NCI-H524 treated with DMSO at 0.1 percent for 48 hours (cell line): Measurements from ENCODE around the gene FAM174C.

ENCODE experiments used
- DNase-seq: peaks from one replicate; lab custom pipeline; 2025; lab: John Stamatoyannopoulos, UW

FAM174C gene

DNA sequence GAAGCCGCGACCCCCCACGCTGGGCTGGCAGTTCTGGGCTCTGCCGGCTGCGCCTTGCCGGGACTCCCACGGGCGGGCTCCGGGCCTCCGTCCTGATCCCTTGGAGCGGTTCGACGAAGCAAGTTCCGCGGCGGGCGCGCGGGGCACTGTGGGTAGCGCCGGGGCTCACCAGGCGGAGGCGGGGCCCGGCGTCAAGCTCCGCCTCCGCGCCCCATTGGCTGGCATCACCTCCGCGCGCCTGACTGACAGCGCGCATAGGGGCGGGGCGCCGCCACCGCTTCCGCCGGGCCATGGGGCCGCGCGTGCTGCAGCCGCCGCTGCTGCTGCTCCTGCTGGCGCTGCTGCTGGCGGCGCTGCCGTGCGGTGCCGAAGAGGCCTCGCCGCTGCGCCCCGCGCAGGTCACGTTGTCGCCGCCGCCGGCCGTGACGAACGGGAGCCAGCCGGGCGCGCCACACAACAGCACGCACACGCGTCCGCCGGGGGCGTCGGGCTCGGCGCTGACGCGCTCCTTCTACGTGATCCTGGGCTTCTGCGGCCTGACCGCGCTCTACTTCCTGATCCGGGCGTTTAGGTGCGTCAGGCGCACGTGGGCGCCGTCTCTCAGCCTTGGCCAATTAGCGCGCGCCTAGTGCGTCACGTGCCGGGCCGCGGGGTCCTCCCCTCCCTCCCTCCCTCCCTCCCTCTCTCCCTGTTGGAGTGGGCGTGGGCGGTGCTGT lies at the start of gene FAM174C:
Gene FAM174C (plus strand): TSS at position 271 of the 716 bp plus-strand sequence. CDS start 20 bp downstream, at position 291.
- peak; percentile 83 for DNase-seq

- no peak for DNase-seq
Measured at GRCh38 chr19:1226227-1226518, 49.2 kb upstream of the FAM174C start.

- DNase-seq: no peak
Measured at GRCh38 chr19:1226522-1227303, 48.6 kb upstream of the FAM174C start.

GRCh38 chr19:1227304-1228054 lies 47.9 kb upstream of the FAM174C start:
- DNase-seq: no peak

- DNase-seq: no peak
Measured at GRCh38 chr19:1228161-1228957, 47.0 kb upstream of the FAM174C start.

- DNase-seq: no peak
Measured at GRCh38 chr19:1229056-1229923, 46.0 kb upstream of the FAM174C start.

GRCh38 chr19:1229924-1230782 lies 45.2 kb upstream of the FAM174C start:
- no peak for DNase-seq

- no peak for DNase-seq
Measured at GRCh38 chr19:1230783-1231489, 44.4 kb upstream of the FAM174C start.

DNA sequence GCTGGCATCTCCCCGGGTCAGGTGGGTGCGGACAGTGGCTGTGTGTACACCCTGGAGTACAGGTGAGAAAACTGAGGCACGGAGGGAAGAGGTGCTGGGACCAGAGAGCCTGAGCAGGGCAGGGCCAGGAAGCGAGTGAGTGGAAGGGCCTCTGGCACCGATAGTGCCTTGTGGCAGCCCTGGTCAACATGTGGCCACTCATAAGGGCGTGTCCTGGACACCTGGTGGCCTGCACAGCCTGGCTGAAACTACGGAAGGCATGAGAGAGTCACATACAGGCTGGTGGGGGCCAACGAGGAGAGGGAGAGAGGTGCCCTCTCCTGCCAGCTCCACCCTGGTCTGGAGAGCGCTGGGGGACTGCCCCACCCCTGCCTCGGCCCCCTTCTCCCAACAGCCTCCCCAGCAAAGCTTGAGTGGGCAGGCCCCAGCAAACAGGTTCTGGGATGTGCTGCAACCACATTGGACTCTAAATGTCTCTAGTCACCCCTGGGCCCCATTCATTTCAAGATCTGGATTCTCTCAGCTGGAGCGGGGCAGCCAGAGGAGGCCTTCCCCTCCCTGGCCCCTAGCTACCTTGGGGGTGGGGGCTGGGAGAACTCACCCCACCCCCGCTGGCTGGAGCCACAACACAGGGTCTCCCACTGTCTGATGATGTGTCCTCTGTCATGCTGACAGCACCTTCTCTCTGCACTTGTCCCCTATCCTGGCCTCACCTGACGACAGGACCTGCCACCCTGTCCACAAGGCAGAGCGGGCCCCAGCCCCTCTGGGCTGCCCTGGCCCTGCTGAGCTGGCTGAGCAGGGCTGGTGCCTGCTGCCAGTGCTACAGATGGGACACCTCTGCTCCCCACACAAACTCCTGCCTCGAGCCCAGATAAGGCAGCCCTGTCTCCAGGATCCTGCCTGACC lies 43.3 kb upstream of the FAM174C start:
- DNase-seq: no peak

DNA sequence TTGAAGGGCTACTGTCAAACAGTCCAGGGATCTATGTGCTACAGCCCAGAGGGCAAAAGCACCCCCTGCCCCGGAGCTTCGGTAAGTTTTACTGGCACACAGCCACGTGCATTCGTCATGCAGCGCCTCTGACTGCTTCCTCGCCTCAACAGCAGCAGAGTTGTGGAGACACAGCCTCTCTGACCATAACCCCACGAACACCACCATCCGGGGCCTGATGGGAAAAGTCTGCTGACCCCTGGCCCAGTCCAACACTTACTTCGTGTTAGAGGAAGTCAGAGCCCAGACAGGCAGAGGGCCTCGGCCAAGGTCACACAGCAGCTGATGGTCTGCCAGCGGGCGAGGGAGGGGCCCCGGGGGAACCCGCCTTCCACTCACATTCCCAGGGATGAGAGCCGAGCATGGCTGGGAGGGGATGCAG lies 42.7 kb upstream of the FAM174C start:
- DNase-seq: no peak

GRCh38 chr19:1233115-1233667 lies 42.1 kb upstream of the FAM174C start:
- DNase-seq: no peak

- no peak for DNase-seq
Measured at GRCh38 chr19:1234051-1234954, 41.0 kb upstream of the FAM174C start.

DNA sequence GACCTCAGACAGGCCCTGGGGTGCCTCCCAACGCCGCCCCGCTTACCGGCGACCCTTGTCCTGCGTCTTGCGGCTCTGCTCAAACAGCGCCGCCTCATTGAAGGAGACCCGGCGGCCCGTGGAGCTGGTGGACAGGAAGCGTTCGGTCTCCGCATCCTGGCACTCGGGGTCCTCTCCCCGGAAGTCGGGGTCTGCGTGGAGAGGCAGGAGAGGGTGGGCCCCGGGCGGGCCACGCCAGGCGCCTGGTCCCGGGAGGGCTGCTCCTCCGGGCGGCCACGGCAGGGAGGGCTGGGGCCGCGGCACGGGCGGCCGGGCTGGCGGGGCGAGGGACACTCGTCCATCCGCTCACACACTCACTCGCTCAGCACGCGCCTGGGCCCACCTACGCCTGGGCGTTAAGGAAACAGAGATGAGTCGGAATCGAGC lies 40.4 kb upstream of the FAM174C start:
- no peak for DNase-seq

DNA sequence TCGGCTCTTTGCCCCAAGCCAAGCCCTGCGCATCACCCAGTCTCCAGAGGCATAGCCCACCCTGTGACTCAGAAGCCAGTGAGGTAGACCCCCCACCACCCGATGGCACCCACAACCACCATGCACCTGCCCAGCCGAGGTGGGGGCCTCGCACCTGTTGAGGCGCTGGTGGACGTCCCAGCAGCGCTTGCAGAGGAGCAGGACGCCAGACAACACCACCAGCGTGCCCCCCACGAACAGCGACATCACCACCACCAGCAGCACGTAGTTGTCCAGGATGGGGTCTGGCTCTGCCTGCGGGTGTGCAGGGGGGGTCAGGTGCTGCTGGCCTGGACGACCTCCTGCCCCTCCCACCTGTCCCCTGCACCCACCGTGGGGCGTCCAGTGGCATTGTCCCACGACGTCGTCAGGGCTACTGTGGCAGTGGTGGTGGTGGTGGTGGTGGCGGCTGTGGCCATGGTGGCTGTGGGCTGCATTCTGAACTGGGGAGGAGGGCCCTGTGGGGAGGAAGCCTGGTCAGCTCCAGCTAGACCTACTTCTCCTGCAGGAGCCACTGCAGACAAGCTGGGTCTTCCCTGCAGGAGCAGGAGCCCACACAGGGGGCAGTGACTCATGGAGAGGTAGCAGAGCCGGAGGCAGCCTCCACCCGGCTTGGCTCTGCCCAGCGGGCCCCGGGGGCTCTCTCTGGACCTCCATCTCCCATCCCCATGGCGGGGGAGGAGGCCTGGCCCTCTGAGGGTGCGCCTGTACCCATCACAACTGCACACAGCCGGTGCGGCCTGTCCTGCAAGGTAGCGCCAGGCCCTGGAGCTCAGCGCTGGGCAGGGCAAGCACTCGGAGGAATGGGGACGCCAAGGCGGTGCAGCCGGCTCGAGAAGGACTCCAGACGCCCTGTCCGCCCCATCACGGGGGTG lies 39.4 kb upstream of the FAM174C start:
- DNase-seq: no peak

DNA sequence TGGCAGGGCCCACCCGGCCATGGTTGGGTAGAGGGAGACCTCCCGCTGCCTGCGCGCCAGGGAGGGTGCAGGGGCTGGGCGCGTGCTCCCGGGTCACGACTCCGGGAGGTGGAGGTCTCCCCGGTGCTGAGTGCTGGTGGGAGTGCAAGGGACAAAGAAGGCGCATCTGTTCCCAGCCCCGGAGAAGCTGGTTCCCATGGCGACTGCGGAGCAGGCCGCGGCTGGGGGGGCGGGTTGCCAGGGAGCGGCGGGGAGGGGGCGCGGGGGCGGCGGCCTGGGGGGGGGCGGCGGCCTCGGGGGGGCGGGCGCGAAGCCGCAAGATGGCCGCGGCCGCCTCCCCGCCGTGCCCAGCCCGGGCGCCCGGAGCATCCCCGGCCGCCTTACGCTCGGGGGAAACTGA lies 38.8 kb upstream of the FAM174C start:
- no peak for DNase-seq
